Right renal cortex interstitium (tissue), 3 donors: ENCODE measurements around the gene OVOL1. TPM values are rescaled to one million over a fixed set of nuclear protein-coding genes. Genes with fewer than 3 reads are reported as not detected.
"Not testable (repeated sequence)": the region's sequence is repeated elsewhere in the genome, so short reads cannot be mapped to it uniquely, and the experiment has no call there.

Experiments used
- DNase-seq, 3 donors: peaks; one replicate each; pipeline ENCODE4 v3.0.0-alpha.2; 2013; ENCODE audit warnings: low read depth in 3 of 3, low spot score in 2 of 3
- polyA plus RNA-seq, 3 donors: library from polyadenylated mRNA; unstranded; fragments of 120-200 nt; gene quantifications; one replicate each; pipeline ENCODE4 v1.2.1, GENCODE V29; 2013; ENCODE audit not compliant: insufficient read length in 3 of 3

Gene OVOL1
- polyA plus RNA-seq, result 10 to 100 TPM in 2 of 3 donors, 1 to 10 TPM in 1; 9.3 to 12.8 (median 12.6) TPM

DNA sequence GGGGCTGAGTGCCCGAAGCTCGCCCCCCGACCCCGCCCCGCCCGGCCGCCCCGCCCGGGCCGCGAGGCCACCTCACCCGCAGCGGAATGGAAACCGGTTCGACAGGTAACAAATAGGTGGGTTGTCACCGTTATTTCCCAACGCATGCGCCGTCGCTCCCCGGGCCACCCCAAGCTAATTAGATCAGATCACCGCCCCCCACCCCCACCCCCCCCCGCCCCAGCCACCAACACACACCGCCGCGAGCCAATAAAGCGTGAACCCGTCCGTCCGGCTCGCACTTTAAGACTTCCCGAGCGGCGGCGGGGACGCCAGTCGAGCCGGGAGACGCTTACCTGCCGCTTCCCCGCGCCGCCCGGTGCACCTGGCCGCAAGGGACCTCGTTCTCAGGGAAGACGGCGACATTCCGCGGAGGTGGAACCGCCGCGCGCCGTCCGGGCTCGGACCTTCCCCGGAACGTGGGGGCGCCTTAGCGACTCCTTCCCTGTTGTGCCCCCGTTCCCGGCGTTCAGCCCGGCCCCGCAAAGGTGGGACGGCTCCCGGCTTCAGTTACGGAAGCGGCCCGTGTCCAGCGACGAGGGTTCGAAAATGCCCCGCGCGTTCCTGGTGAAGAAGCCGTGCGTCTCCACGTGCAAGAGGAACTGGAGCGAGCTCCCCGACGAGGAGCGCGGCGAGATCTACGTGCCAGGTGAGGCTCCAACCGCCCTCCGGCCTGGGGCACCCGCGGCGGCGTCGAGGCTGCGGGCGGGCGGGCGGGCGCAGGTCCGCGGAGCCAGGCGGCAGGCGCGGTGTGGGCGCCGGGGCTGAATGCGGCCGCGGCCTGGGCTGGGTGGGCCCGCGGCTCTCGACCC is at the start of gene OVOL1:
TSS of gene OVOL1 (plus strand) at position 278 of the 851 bp plus-strand sequence. CDS start at position 589, 311 bp downstream.
- no peak for DNase-seq

DNA sequence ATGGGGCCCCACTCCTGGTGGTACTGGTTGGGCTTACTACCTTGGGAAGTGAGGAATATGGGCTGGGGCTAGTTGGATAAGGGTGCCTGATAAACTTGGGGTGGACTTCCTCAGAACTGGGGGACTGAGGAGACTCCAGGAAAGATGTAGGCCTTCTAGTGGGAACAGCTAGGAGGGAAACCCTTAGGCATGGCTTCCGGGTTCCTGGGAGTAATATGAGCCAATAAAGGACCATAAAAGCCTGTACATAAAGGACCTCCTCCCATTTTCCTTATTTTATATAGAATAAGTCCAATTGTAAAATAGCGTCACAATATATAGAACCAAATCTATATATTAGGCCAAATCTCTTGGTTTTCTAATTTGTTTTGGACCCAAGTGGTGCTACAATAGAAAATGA is 47.8 kb upstream of the OVOL1 start:
- DNase-seq, result no peak

DNA sequence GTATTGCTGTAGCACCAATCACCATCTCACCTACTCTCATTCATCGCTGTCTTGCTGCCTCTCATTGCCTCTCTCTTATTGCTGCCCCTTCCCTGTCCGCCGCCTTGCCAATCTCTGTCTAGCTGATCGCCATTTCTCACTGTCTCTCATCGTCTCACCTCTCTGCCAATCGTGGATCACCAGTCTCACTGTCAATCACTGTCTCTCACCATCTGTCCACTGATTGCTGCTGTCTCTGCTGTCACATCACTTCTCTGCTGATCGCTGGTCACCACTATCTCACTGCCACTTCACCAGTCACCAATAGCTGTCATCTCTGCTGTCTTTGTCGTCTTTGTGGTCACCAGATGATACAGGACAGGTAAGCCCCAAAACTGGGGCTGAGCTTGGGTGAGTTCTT is 45.7 kb upstream of the OVOL1 start:
- DNase-seq, result no peak

DNA sequence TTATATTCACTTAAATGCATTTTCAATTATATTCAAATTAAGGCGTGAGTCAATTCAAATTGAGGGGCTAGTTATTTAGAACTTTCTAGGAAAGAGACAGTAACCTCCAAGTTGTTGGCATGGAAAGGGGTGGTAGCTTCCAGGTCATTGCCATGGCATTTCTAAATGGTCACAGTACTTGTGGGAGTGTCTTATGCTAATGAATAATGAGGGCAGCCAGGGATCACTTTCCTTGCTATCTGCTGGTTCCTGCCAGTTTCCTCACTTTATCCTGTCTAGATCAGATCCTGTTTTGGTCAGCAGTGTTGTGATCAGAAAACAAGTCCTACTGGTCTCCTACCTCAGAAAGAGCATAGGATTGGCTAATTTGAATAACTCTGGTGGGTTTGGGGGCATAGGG is 44.5 kb upstream of the OVOL1 start:
- DNase-seq, result no peak

DNA sequence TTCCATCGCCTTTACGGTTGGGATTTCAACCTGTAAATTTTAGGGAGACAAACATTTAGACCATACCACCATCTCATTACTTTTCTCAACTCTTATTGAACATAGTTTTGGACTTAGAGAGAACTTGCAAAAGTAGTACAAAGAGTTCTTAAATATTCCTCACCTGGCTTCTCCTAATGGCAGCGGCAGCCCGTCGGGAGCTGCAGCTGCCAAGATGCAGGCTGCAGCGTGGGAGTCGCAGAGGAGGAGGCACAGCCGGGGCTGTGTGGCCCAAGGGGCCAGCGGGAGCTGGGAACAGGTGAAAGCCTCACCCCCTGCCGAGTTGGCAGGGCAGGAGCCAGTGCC is 43.2 kb upstream of the OVOL1 start:
- no peak for DNase-seq

DNA sequence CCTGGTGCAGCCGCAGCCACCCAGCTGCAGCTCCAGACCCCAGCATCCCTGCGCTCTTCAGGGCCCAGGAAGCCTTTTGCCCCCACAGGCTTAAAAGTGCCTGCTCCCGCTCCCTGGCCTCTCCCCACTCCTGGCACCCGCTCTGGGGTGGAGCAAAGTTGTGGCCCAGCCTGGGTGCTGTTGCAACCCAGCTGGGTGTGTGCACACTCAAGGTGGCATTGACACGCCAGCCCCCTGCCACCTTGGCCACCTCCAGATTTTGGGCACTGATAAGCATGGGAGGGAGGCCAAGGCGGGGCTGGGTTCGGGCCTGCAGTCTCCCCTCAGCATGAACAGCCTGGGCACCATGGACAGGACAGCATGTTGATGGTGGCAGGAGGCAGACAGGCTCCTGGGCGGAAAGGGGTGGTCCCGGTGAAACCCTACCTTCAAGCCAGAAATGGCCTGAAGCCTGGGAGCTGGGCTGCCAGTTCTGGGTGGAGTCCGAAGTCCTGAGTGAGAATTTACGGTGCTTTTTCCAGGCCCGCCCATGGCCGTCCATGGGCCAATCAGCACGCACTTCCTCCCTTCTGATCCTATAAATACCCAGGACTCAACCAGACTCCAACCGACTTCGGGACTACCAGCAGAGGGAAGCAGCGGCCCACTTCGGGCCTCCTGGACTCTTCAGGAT is 42.7 kb upstream of the OVOL1 start:
- DNase-seq, result no peak

DNA sequence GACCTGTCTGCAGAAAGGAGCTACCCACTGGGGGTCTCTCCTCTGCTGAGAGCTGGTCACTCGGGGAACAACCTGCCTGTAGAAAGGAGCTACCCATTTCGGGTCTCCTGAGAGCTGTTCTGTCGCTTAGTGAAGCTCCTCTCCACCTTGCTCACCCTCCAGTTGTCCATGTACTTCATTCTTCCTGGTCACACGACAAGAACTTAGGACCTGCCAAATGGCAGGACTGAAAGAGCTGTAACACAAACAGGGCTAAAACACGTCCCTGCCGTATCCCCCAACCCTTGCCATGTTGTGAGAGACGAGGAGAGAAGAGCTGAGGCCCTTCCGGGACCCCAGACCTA is 42.2 kb upstream of the OVOL1 start:
- DNase-seq, result no peak

DNA sequence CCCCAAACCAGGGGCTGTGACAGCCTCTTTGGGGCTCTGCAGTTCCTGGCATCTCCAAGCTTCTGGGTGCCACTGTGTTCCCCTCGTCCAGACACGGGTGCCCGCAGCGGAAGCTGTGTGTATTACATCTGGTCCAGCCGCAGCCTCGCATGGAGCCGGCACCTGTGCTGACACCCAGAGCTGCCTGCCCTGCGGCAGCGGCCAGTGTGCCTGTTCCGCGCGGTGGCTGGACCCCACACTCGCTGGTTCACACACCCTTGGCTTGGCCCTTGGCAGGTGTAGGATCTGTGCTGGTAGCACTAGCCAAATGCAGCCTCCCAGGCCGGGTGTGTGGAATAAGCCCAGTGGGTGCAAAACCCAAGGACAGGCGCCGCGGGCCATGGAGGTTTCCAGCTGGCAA is 41.8 kb upstream of the OVOL1 start:
- DNase-seq, result no peak

DNA sequence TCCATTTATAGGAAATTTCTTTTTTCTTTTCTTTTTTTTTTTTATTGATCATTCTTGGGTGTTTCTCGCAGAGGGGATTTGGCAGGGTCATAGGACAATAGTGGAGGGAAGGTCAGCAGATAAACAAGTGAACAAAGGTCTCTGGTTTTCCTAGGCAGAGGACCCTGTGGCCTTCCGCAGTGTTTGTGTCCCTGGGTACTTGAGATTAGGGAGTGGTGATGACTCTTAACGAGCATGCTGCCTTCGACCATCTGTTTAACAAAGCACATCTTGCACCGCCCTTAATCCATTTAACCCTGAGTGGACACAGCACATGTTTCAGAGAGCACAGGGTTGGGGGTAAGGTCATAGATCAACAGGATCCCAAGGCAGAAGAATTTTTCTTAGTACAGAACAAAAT is 24.7 kb upstream of the OVOL1 start:
- not testable (repeated sequence) for DNase-seq

DNA sequence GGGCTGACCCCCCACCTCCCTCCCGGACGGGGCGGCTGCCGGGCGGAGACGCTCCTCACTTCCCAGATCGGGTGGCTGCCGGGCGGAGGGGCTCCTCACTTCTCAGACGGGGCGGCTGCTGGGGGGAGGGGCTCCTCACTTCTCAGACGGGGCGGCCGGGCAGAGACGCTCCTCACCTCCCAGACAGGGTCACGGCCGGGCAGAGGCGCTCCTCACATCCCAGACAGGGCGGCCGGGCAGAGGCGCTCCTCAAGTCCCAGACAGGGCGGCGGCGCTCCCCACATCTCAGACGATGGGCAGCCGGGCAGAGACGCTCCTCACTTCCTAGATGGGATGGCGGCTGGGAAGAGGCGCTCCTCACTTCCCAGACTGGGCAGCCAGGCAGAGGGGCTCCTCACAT is 24.0 kb upstream of the OVOL1 start:
- DNase-seq, result not testable (repeated sequence)

DNA sequence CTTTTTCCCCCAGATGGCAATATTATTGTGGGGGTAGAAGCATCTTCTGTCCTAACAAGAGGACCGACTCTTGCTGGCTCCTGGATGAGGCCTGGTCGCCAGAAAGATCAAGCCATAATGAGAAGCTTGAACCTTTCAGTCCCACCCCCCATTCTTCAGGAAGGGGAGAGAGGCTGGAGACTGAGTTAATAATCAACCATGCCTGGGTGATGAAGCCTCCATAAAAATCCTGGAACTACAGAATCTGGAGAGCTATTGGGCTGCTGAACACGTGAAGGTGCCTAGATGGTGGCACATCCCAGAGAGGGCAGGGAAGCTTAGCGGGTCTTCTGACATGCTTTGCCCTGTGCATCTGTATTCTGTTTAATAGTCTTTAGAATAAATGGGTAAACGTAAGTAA is 22.4 kb upstream of the OVOL1 start:
- DNase-seq, result no peak

DNA sequence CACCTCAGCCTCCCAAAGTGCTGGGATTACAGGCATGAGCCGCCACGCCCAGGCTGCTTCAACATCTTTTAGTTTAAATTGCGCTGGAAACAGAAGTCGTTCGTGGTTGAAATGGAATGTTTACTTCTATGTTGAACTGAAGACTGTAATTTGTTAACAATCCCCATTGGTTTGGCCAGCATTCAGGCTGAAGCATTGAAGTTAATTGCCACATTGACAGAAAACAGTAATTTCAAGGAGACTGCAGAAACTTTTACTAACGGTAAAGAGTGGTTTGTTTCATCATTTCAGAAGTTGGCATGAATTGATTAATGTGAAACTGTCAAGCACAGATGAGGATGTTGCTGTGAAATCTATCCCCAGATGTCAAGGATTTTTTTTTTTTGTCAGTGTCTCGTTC is 20.3 kb upstream of the OVOL1 start:
- no peak for DNase-seq

DNA sequence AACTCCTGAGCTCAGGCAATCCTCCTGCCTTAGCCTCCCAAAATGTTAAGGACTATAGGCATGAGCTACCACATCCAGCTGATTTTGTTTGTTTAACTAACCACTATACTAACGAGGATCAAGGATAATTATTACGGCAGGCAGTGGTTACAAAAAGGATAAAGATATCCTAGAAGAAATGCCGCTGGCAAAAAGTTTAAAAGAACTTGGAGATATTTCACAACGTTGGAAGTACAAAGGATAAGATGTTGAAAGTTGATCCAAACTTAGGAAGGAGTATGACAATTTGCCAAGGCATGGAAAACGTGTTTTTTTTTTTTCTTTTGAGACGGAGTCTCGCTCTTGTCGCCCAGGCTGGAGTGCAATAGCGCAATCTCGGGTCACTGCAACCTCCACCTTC is 19.5 kb upstream of the OVOL1 start:
- no peak for DNase-seq

DNA sequence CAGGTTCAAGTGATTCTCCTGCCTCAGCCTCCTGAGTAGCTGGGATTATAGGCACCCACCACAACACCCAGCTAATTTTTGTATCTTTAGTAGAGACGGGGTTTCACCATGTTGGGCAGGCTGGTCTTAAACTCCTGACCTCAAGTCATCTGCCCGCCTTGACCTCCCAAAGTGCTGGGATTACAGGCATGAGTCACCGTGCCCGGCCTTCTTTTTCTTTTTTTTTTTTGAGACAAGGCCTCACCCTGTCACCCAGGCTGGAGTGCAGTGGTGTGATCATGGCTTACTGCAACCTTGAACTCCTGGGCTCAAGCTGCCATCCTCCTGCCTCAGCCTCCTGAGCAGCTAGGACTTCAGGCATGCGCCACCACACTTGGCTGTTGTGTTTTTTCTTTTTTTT is 19.1 kb upstream of the OVOL1 start:
- DNase-seq, result not testable (repeated sequence)

DNA sequence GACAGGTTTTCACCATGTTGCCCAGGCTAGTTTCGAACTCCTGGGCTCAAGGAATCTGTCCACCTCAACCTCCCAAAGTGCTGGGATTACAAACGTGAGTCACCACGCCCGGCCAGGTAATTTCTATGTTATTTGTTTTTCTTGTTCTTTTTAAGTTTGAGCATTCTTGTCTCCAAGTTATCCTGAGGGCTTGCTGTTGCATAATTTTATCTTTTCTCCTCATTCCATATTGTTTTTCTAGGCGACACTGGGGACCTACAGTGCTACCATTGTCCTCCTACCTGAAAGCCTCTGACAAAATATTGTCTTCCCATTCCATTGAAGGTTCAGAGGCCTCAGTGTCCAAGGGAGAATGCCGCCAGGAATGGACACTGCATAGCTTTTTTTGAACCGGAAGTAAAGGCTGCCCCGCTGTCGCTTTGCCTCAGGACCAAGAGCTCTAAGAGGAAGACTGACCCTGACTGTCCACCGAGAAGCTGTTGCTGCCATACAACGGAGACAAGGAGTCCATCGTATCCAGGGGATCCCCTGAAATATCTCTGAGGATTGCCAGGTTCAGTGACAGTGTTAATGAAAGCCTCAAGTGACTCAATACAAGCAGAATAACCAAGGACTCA is 15.8 kb upstream of the OVOL1 start:
- no peak for DNase-seq

DNA sequence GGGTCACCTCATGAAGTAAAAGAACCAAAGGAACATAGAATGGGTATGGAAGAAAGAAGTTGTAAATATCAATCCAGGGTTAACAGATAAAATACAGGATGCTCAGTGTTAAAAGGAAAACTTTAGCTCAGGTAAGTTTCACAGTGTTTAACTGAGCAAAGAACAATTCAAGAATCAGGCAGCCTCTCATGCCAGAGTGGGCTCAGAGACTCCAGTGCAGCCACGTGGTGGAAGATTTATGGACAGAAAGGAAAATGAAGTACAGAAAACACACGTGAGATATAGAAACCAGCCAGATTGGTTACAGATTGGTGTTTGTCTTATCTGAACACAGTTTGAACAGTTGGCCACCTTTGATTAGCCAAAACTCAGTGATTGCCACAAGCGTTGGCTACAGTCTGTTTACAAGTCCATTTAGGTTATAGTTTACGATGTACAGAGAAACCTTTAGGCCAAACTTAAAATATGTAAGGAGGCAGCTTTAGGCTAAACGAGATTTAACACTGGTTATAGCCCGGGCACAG is 15.2 kb upstream of the OVOL1 start:
- no peak for DNase-seq

DNA sequence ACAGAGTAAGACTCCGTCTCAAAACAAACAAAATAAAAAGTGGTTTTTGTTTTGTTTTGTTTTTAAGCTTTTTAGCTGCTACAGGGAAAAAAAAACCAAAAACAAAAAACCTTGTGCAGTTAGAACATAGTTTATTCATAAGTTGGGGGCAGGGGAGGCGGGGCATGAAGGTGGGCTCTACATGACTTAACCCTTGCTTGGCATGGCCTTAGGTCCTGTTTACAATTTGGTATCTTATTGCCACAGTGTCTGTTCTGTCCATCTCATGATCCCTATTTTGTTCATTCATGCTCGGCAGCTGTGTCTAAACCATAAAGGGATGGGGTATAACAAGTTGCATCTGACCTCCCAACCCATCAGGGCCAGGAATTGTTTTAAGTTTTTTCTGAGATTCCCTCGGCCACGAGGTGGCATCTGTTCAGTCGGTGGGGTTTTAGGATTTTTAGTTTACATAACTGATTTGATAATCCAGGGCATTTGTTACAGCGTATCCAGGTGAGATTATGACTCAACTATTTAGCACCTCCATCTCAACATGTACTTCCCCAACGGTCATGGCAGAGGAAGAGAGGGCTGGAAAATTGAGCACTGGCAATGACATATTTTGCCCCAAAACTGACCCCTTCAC is 13.0 kb upstream of the OVOL1 start:
- DNase-seq, result no peak

DNA sequence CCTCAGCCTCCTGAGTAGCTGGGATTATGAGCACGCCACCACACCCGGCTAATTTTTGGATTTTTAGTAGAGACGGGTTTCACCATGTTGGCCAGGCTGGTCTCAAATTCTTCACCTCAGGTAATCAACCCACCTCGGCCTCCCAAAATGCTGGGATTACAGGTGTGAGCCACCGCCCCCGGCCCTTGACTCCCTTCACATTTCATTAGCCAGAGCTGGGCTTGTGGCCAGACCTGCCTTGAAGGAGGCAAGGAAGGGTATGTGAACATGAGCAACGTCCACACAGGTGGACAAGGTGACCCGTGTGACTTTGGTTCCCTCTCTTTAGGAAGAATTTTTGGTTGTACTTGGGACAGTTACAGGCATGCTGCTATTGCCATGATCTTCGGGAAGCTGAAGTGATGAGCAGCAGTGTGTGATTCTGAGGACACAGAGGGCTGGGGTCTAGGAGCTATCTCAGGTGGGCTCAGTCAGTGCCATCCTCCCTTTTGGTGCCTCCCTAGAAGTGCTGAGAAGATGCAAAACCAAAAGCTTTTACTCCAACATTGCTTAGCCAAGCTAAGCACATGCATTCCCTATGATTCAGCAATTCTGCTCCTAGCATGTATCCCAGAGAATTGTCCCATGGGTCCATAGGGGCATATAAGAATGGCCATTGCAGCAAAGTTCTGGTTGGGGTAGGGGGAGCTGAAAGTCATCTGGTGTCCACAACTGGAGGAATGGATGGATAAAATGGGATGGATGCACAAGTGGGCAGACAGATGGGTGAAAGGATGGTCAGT is 12.1 kb upstream of the OVOL1 start:
- DNase-seq, result no peak

DNA sequence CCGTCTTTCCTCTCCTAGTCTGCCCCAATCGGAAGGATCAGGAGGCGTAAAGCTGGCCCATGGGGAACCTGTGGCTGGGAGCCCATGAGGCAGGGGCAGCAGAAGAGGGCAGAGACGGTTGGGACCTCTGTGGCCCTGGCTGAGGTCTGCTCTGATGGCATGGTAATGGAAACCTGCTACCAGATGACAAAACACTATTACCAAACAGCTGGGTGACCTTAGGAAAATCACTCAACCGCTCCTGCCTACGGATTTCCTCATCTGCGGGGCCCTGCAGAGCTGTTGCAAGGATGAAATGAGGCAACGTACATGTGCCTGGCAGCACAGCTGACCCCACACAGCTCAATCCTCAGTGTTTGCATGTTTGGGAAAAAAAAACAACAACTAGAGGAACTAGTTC is 10.7 kb upstream of the OVOL1 start:
- DNase-seq, result no peak

DNA sequence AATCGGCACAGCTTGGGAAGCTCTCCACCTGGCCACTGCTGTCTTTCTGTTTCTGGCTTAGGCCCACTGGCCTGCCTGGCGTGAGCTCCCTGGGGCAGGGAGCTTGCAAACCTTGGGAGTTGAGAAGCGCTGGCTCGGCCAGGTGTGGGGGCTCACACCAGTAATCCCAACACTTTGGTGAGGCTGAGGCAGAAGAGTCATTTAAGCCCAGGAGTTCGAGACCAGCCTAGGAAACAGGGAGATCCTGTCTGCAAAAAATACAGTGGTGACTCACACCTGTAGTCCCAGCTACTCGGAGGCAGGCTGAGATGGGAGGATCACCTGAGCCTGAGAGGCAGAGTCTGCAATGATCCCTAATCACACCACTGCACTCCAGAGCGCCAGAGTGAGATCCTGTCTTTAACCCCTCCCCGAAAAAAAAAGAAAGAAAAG is 10.1 kb upstream of the OVOL1 start:
- no peak for DNase-seq
